Left lung (tissue), 10 donors: ENCODE data around the gene MBD6. TPM values are rescaled to one million over a fixed set of nuclear protein-coding genes. Genes with fewer than 3 reads are reported as not detected.
"Not testable (repeated sequence)": the region's sequence is repeated elsewhere in the genome, so short reads cannot be mapped to it uniquely, and the experiment has no call there.

Experiments
- ATAC-seq: fragments of 200-7000 bp; cut with Tn5 transposase; one replicate; pipeline ENCODE4 v1.9.1; 2020; ENCODE audit warnings: moderate library complexity
- DNase-seq, 4 donors: peaks; one replicate each; pipeline ENCODE4 v3.0.0-alpha.2; 2013 to 2020
- H3K27ac ChIP-seq, 2 donors: fragments of 200-600 bp; sonication (generic) in 1 of 2; one replicate each; pipeline versions ENCODE4 v1.5.0 to v1.8.0; 2020 to 2021
- H3K27me3 ChIP-seq, 2 donors: fragments of 200-600 bp; sonication (generic) in 1 of 2; one replicate each; pipeline versions ENCODE4 v1.5.0 to v1.8.0; 2020 to 2021
- H3K36me3 ChIP-seq, 2 donors: fragments of 200-600 bp; sonication (generic) in 1 of 2; one replicate each; pipeline versions ENCODE4 v1.5.0 to v1.8.0; 2020 to 2021
- H3K4me1 ChIP-seq, 2 donors: fragments of 200-600 bp; one replicate each; pipeline ENCODE4 v1.8.0; 2021
- H3K4me3 ChIP-seq, 2 donors: fragments of 200-600 bp; sonication (generic) in 1 of 2; one replicate each; pipeline versions ENCODE4 v1.5.0 to v1.8.0; 2020 to 2021; ENCODE audit warnings: mild to moderate bottlenecking in 1 of 2
- H3K9me3 ChIP-seq, 2 donors: fragments of 200-600 bp; sonication (generic) in 1 of 2; one replicate each; pipeline versions ENCODE4 v1.5.0 to v1.8.0; 2020 to 2021
- intact Hi-C, 2 donors: fragments of 100-400 bp; cut with DNase I; formaldehyde crosslinking; loops; one replicate each; pipeline versions ENCODE4 v1.11.2 to v1.14.2; 2022
- polyA plus RNA-seq, 6 donors: library from polyadenylated mRNA; unstranded; fragments of 120-200 nt; gene quantifications; one replicate each; pipeline ENCODE4 v1.2.1, GENCODE V29; 2013; ENCODE audit not compliant: insufficient read length in 6 of 6
- total RNA-seq, 2 donors: library from RNA; stranded (reverse); fragmentation: NEBNext Ultra II Directional; extraction: Animal tissue kit (Norgen Biotek cat#: 25700); gene quantifications; one replicate each; pipeline ENCODE4 v1.2.1, GENCODE V29; 2021
- TF ChIP-seq, protein P1 (sequence below), 2 donors: fragments of 200-600 bp; sonication (generic) in 1 of 2; IDR thresholded peaks; one replicate each; pipeline versions ENCODE4 v1.5.0 to v1.8.0; 2021; ENCODE audit warnings: antibody characterized with exemption in 2 of 2
- donor health status: DM: no; HTN: yes; CAD: no.
- donor health status: DM: no; HTN: no; CAD: no.

The MBD6 gene
- total and polyA plus RNA-seq, 8 donors: 61.3 to 111 (median 73.2) TPM

DNA sequence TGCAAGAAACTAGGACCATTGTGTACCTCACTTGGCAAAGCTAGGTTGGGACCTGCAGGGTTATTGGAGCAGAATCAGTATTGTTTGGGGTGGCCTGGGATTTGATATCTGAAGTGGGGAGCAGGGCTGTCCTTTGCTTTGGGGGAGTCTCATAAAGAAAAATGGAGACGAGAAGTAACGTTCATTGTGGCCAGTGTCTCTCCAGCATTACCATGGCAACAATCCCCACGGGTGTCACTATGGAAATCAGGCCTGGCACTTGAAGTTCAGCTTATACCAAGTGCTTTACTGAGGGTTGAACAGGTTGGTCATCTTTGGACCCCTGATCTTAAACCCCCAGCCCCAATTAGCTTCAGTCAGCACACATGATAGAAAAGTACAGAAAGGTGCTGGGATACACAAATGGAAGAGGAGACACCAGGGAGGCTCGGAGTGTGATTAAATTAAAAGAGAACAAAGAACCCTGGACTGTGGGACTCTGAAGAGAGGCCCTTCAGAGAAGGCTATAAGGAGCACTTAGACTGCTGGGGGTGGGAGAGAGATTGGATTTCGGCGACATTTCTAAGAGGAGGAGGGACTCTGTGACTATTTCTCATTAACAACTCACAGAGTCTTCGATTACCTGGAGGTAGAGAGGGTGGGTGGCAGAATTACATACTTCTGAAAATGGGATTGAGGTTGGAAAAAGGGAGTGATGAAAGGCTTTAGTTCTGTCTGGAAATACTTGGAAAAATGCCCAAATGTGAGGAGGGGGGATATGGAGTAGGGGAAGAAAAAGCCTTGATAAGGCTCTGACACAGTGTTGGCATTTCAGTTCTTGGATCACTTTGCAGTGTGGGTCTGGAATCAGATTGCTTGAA is 30.9 kb downstream of the MBD6 start:
- ATAC-seq: no peak
- Histone ChIP-seq H3K27me3 (peaks cover 9 to 44% of the 10 kb centered on the region in 2 donors), H3K36me3 (no peaks in the 10 kb centered on the region), H3K4me3 (no peak overlapping the region), H3K9me3 (no peaks in the 10 kb centered on the region), H3K27ac (no peak overlapping the region), H3K4me1 (peaks cover 4 to 8% of the 10 kb centered on the region in 2 donors)
- TF ChIP-seq, protein P1, sequence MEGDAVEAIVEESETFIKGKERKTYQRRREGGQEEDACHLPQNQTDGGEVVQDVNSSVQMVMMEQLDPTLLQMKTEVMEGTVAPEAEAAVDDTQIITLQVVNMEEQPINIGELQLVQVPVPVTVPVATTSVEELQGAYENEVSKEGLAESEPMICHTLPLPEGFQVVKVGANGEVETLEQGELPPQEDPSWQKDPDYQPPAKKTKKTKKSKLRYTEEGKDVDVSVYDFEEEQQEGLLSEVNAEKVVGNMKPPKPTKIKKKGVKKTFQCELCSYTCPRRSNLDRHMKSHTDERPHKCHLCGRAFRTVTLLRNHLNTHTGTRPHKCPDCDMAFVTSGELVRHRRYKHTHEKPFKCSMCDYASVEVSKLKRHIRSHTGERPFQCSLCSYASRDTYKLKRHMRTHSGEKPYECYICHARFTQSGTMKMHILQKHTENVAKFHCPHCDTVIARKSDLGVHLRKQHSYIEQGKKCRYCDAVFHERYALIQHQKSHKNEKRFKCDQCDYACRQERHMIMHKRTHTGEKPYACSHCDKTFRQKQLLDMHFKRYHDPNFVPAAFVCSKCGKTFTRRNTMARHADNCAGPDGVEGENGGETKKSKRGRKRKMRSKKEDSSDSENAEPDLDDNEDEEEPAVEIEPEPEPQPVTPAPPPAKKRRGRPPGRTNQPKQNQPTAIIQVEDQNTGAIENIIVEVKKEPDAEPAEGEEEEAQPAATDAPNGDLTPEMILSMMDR (IDR thresholded peaks at IDR 0.05): no peak
- intact Hi-C loops: no loop called here
- DNase-seq: no peak

DNA sequence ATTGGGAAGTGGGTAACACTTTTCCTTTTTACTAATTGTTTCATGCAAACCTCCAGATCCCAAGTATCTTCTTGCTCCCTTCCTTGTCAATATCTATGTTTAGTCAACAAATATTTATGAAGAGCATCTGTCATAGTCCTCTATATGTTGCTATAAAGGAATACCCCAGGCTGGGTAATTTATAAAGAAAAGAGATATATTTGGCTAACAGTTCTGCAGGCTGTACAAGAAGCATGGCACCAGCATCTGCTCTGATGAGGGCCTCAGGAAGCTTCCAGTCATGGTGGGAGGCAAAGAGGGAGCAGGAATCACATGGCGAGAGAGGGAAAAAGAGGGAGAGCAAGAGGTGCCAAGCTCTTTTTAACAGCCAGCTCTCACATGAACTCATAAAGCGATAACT is 31.8 kb downstream of the MBD6 start:
- no peak for ATAC-seq
- H3K9me3 ChIP-seq: no peaks in the 10 kb centered on the region
- peaks cover 9 to 36% of the 10 kb centered on the region in 2 donors for H3K27me3 ChIP-seq
- H3K27ac ChIP-seq: no peak overlapping the region
- no peaks in the 10 kb centered on the region for H3K36me3 ChIP-seq
- H3K4me1 ChIP-seq: peaks cover 4 to 8% of the 10 kb centered on the region in 2 donors
- no peak for DNase-seq
- TF ChIP-seq, protein P1 (IDR thresholded peaks at IDR 0.05): no peak
- intact Hi-C loops: no loop called here
- H3K4me3 ChIP-seq: no peak overlapping the region

DNA sequence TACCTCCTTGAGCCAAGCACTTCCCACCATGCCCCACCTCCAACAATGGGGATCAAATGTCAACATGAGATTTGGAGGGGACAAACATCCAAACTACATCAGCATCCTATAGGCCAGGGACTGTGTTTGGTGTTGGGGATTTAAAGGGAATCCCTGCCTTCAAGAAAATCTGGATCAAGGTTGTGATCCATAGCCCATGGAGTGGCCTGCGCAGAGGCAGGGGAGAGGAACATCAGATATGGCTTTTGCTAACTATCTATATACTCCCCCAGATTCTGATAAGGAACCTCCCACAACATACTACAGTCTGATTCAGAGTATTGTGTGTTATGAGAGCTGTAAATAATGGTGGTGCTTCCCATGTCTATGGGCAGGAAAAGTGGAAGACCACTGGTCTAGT is 32.3 kb downstream of the MBD6 start:
- no peak overlapping the region for H3K4me3 ChIP-seq
- intact Hi-C loops: no loop called here
- DNase-seq (no peak), ATAC-seq (no peak)
- no peaks in the 10 kb centered on the region for H3K9me3 ChIP-seq
- H3K36me3 ChIP-seq: no peaks in the 10 kb centered on the region
- H3K4me1 ChIP-seq: peaks cover 2 to 6% of the 10 kb centered on the region in 2 donors
- peaks cover 7 to 31% of the 10 kb centered on the region in 2 donors for H3K27me3 ChIP-seq
- TF ChIP-seq, protein P1 (IDR thresholded peaks at IDR 0.05): no peak
- H3K27ac ChIP-seq: no peak overlapping the region

DNA sequence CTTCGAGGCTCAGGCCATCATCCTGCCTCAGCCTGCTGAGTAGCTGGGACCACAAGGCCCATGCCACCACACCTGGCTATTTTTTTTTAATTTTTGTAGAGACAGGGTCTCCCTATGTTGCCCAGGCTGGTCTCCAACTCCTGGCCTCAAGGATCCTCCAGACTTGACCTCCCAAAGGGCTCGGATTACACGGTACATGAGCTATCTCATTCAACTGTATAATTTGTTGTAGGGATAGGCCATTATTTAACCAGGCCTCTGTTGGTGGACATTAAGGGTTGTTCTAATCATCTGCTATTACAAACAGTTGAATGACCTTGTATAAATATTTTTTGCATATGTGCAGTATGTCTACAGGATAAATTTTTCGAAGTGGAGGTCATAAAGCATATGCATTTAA is 36.2 kb downstream of the MBD6 start:
- no peaks in the 10 kb centered on the region for H3K36me3 ChIP-seq

DNA sequence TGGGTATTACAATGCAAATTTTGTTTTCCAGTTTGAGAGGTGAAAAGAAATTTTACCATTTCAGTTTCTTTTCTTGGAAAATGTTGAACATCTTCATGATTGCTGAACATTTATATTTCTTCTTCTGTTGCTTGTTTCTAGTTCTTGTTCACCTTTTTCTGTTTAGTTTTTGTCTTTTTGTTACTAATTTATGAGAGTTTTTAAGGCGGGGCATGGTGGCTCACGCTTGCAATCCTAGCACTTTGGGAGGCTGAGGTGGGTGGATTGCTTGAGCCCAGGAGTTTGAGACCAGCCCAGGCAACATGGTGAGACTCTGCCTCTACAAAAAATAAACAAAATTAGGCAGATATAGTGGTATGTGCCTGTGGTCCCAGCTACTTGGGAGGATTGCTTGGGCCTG is 37.9 kb downstream of the MBD6 start:
- no peak for ATAC-seq

More for the DNA sequence above, 36.2 kb downstream of the MBD6 start:
- no peaks in the 10 kb centered on the region for H3K9me3 ChIP-seq
- H3K27ac ChIP-seq: no peak overlapping the region
- DNase-seq: no peak
- no peaks in the 10 kb centered on the region for H3K4me1 ChIP-seq
- H3K4me3 ChIP-seq: no peak overlapping the region
- peaks cover 0 to 27% of the 10 kb centered on the region in 2 donors for H3K27me3 ChIP-seq
- no peak for ATAC-seq
- TF ChIP-seq, protein P1 (IDR thresholded peaks at IDR 0.05): no peak
- intact Hi-C loops: no loop called here

DNA sequence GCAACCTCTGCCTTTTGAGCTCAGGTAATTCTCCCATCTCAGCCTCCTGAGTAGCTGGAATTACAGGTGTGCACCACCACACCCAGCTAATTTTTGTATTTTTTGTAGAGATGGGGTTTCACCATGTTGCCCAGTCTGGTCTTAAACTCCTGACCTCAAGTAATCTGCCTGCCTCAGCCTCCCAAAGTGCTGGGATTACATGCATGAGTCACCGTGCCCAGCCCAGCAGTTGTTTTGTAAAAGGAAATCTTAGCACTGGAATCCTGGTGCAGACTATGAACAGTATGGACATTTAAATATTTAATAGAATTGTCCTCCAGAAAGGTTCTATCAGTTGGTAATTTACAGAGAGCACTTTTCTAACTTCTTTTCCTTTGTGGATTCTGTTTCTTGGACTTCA is 38.5 kb downstream of the MBD6 start:
- DNase-seq, H3K4me3 ChIP-seq, intact Hi-C loops, H3K36me3 ChIP-seq, H3K9me3 ChIP-seq, ATAC-seq, H3K27ac ChIP-seq, H3K4me1 ChIP-seq: not testable (repeated sequence)
- peaks cover 0 to 34% of the 10 kb centered on the region in 2 donors for H3K27me3 ChIP-seq

More for the DNA sequence above, 37.9 kb downstream of the MBD6 start:
- no peak for DNase-seq
- H3K27ac ChIP-seq: no peak overlapping the region
- no peaks in the 10 kb centered on the region for H3K4me1 ChIP-seq
- H3K36me3 ChIP-seq: no peaks in the 10 kb centered on the region
- no peaks in the 10 kb centered on the region for H3K9me3 ChIP-seq
- H3K4me3 ChIP-seq: no peak overlapping the region
- TF ChIP-seq, protein P1 (IDR thresholded peaks at IDR 0.05): no peak
- peaks cover 0 to 28% of the 10 kb centered on the region in 2 donors for H3K27me3 ChIP-seq
- intact Hi-C loops: no loop called here
